HepG2 (cell line): ENCODE data around the gene PPP1R18. TPM values are rescaled to one million over a fixed set of nuclear protein-coding genes. Genes with fewer than 3 reads are reported as not detected.

Experiments used
- CEBPZ ChIP-seq: IDR thresholded peaks from 2 replicates; pipeline ENCODE4 v1.6.1; 2012; ENCODE audit warnings: low read length, improper control_type of control experiment
- FOXO1 ChIP-seq: sonication (generic); formaldehyde crosslinking; IDR thresholded peaks from 2 replicates; pipeline ENCODE4 v1.4.0; 2020; ENCODE audit warnings: missing genetic modification reagents
- GMEB1 ChIP-seq: sonication (generic); formaldehyde crosslinking; IDR thresholded peaks from 2 replicates; pipeline ENCODE4 v1.5.1; 2020; ENCODE audit warnings: missing genetic modification reagents, mild to moderate bottlenecking, borderline replicate concordance
- KAT2B ChIP-seq: fragments of 150-350 bp; IDR thresholded peaks from 2 replicates; pipeline ENCODE4 v1.6.1; 2014; ENCODE audit warnings: low read depth, low read length, borderline replicate concordance
- MBD4 ChIP-seq: IDR thresholded peaks from 2 replicates; pipeline ENCODE4 v1.6.1; 2012; ENCODE audit warnings: low read length, inconsistent platforms, borderline replicate concordance
- MIER2 ChIP-seq: IDR thresholded peaks from 2 replicates; pipeline ENCODE4 v1.6.1; 2016; ENCODE audit warnings: missing biosample characterization, missing genetic modification reagents
- MLX ChIP-seq: IDR thresholded peaks from 2 replicates; pipeline ENCODE4 v1.6.1; 2016
- MXD1 ChIP-seq: sonication (generic); formaldehyde crosslinking; IDR thresholded peaks from 2 replicates; pipeline ENCODE4 v1.4.0; 2020; ENCODE audit warnings: mild to moderate bottlenecking, missing genetic modification reagents
- SNAPC2 ChIP-seq: sonication (generic); formaldehyde crosslinking; IDR thresholded peaks from 2 replicates; pipeline ENCODE4 v1.8.1; 2022; ENCODE audit warnings: mild to moderate bottlenecking, missing genetic modification reagents
- TMF1 ChIP-seq: sonication (generic); formaldehyde crosslinking; IDR thresholded peaks from 2 replicates; pipeline ENCODE4 v1.8.1; 2022; ENCODE audit warnings: low read depth, missing genetic modification reagents
- ZBTB44 ChIP-seq: sonication (generic); formaldehyde crosslinking; IDR thresholded peaks from 2 replicates; pipeline ENCODE4 v1.4.0; 2020; ENCODE audit warnings: missing genetic modification reagents
- ZFP41 ChIP-seq: sonication (generic); formaldehyde crosslinking; IDR thresholded peaks from 2 replicates; pipeline ENCODE4 v1.4.0; 2020; ENCODE audit warnings: mild to moderate bottlenecking, missing genetic modification reagents, borderline replicate concordance
- ZNF18 ChIP-seq: sonication (generic); formaldehyde crosslinking; IDR thresholded peaks from 2 replicates; pipeline ENCODE4 v1.8.0; 2022; ENCODE audit warnings: mild to moderate bottlenecking, missing genetic modification reagents; ENCODE audit not compliant: insufficient replicate concordance
- ZNF350 ChIP-seq: sonication (generic); formaldehyde crosslinking; IDR thresholded peaks from 2 replicates; pipeline ENCODE4 v1.4.0; 2020; ENCODE audit warnings: mild to moderate bottlenecking, low read depth, missing genetic modification reagents, borderline replicate concordance
- ZNF770 ChIP-seq: sonication (generic); formaldehyde crosslinking; IDR thresholded peaks from 2 replicates; pipeline ENCODE4 v1.5.0; 2020; ENCODE audit warnings: mild to moderate bottlenecking, missing genetic modification reagents
- polyA plus RNA-seq, 8 experiments: library from polyadenylated mRNA; depleted of rRNA in 3 of 8; stranded (reverse) in 7 of 8; unstranded in 1 of 8; fragments of >200 nt; fragmentation: Illumina TruSeq in 4 of 8; extraction: Trizol in 4 of 8; gene quantifications; 2 replicates each; pipeline versions ENCODE4 v1.2.1 to v1.2.3, GENCODE V29; 2011 to 2016; ENCODE audit warnings: low read depth in 4 of 8, missing spikeins in 1 of 8, mixed read lengths in 1 of 8; ENCODE audit not compliant: insufficient read depth in 1 of 8
- total RNA-seq, 5 experiments: library from RNA; depleted of rRNA; stranded (reverse); fragments of >200 nt; fragmentation: Illumina TruSeq; extraction: Trizol; gene quantifications; 2 replicates each; pipeline ENCODE4 v1.2.3, GENCODE V29; 2016; ENCODE audit warnings: low read depth in 1 of 5

Gene PPP1R18
- total and polyA plus RNA-seq, 2 of the 13 experiments (the other 11 are each of a cell fraction or from before 2014, with no cell fraction given), result 4.9 to 9.2 TPM

GRCh38 chr6:30654798-30655742, 31.4 kb downstream of the PPP1R18 start (continued):
- TF ChIP-seq ZBTB44, result no peak
- TF ChIP-seq MBD4, result no peak
- TF ChIP-seq ZFP41 (CRISPR knock-in tag), result no peak
- TF ChIP-seq ZNF18 (CRISPR knock-in tag), result no peak
- peak; percentile 99 for TF ChIP-seq FOXO1 (CRISPR knock-in tag)
- TF ChIP-seq MIER2 (CRISPR knock-in tag), result peak; percentile 63; the same call in 1 of the 2 replicates
- TF ChIP-seq SNAPC2 (CRISPR knock-in tag), result peak; percentile 72; the same call in 1 of the 2 replicates
- TF ChIP-seq TMF1, result peak; percentile 45; the same call in 1 of the 2 replicates
- TF ChIP-seq GMEB1 (CRISPR knock-in tag), result peak; percentile 71; the same call in 1 of the 2 replicates
- no peak for TF ChIP-seq CEBPZ
- TF ChIP-seq ZNF770 (CRISPR knock-in tag), result 0 out of 2 replicates have a peak, but pooled peaks have one; percentile 39
- peak; percentile 88 for TF ChIP-seq MLX
- no peak for TF ChIP-seq KAT2B
- no peak for TF ChIP-seq MXD1 (CRISPR knock-in tag)
- TF ChIP-seq ZNF350 (CRISPR knock-in tag), result peak; percentile 93
